Natural killer cell (primary cell): ENCODE measurements around the gene GNB5. TPM values are rescaled to one million over a fixed set of nuclear protein-coding genes. Genes with fewer than 3 reads are reported as not detected.

Source experiments
- ATAC-seq, 3 donors: fragments of 150-1000 bp in 2 of 3; fragments of 200-7000 bp in 1 of 3; cut with Tn5 transposase; 1 replicate in 1 of 3; 2 replicates in 2 of 3; pipeline ENCODE4 v1.10.0; 2021; ENCODE audit warnings: mild to moderate bottlenecking in 2 of 3, moderate library complexity in 2 of 3
- DNase-seq, 2 donors: peaks; one replicate each; pipeline versions ENCODE4 v3.0.0 to v3.0.0-alpha.2; 2013 to 2021; ENCODE audit warnings: mixed read lengths in 1 of 2
- H3K27ac ChIP-seq: one replicate; pipeline ENCODE4 v1.5.1; 2013; ENCODE audit warnings: mild to moderate bottlenecking, low read length
- H3K27me3 ChIP-seq: one replicate; pipeline ENCODE4 v1.6.1; 2013; ENCODE audit warnings: low read length; ENCODE audit not compliant: control insufficient read depth, insufficient read depth
- H3K36me3 ChIP-seq: one replicate; pipeline ENCODE4 v1.6.1; 2013; ENCODE audit warnings: low read length; ENCODE audit not compliant: control insufficient read depth, insufficient read depth
- H3K4me1 ChIP-seq: one replicate; pipeline ENCODE4 v1.6.1; 2013; ENCODE audit warnings: low read length; ENCODE audit not compliant: control insufficient read depth, insufficient read depth
- H3K4me3 ChIP-seq: one replicate; pipeline ENCODE4 v1.5.1; 2013; ENCODE audit warnings: low read length
- H3K9me3 ChIP-seq: one replicate; pipeline ENCODE4 v1.6.1; 2013; ENCODE audit warnings: low read length; ENCODE audit not compliant: control insufficient read depth, insufficient read depth
- H3K27ac Mint-ChIP-seq, 2 donors: one replicate each; pipeline ENCODE4 v1.8.0; 2022; ENCODE audit warnings: mild to moderate bottlenecking in 2 of 2, mixed read lengths in 2 of 2, moderate library complexity in 1 of 2
- H3K27me3 Mint-ChIP-seq, 2 donors: one replicate each; pipeline ENCODE4 v1.8.0; 2022; ENCODE audit warnings: low read depth in 2 of 2, mixed read lengths in 2 of 2
- H3K36me3 Mint-ChIP-seq: one replicate; pipeline ENCODE4 v1.8.0; 2022; ENCODE audit warnings: mixed read lengths
- H3K4me1 Mint-ChIP-seq, 2 donors: one replicate each; pipeline ENCODE4 v1.8.0; 2022; ENCODE audit warnings: mixed read lengths in 2 of 2
- H3K4me3 Mint-ChIP-seq: one replicate; pipeline ENCODE4 v1.8.0; 2022; ENCODE audit warnings: mild to moderate bottlenecking, moderate library complexity, mixed read lengths
- H3K9me3 Mint-ChIP-seq, 2 donors: one replicate each; pipeline ENCODE4 v1.8.0; 2022; ENCODE audit warnings: mixed read lengths in 2 of 2
- CTCF ChIP-seq: fragments of 200-600 bp; IDR thresholded peaks from one replicate; pipeline ENCODE4 v1.8.0; 2022; ENCODE audit warnings: antibody characterized with exemption
- WGBS: methylation state at CpG from one replicate; pipeline ENCODE4 v1.1.7; 2013; ENCODE audit warnings: missing lambda C conversion rate; ENCODE audit not compliant: insufficient coverage; 5-methylcytosine and 5-hydroxymethylcytosine counted together
- intact Hi-C: fragments of 100-400 bp; cut with micrococcal nuclease; formaldehyde crosslinking; loops from one replicate; pipeline ENCODE4 v1.14.2; 2022
- total RNA-seq, 4 donors: library from RNA; stranded (reverse); fragments of 120-200 nt in 1 of 4; gene quantifications; one replicate each; pipeline versions ENCODE4 v1.2.3 to v1.2.4, GENCODE V29; 2013 to 2022

GNB5 gene
- total RNA-seq, 3 donors from 2014 or later (not counting 1 experiment from before 2014, with no cell fraction given) = 22.5 to 31.3 (median 23.0) TPM

GRCh38 chr15:52095597-52096262 is 95.5 kb downstream of the GNB5 start:
- no peaks in the 10 kb centered on the region for H3K27me3 ChIP-seq
- Mint-ChIP-seq H3K36me3 (no peaks in the 10 kb centered on the region), H3K4me1 (no peaks in the 10 kb centered on the region), H3K9me3 (no peaks in the 10 kb centered on the region), H3K27me3 (peaks cover 11 to 14% of the 10 kb centered on the region in 2 donors), H3K4me3 (no peak overlapping the region), H3K27ac (no peak overlapping the region)
- no peak overlapping the region for H3K4me3 ChIP-seq
- no peak for TF ChIP-seq CTCF
- ATAC-seq (no peak), DNase-seq (no peak)
- H3K9me3 ChIP-seq = no peaks in the 10 kb centered on the region
- H3K4me1 ChIP-seq = no peaks in the 10 kb centered on the region
- 86% methylated on average over 3 of the region's 4 CpGs for WGBS
- no peak overlapping the region for H3K27ac ChIP-seq
- intact Hi-C loops = no loop called here
- no peaks in the 10 kb centered on the region for H3K36me3 ChIP-seq

- WGBS = 93% methylated on average over 12 of the region's 12 CpGs
- no peaks in the 10 kb centered on the region for H3K4me1 ChIP-seq
- H3K36me3 ChIP-seq = no peaks in the 10 kb centered on the region
- ATAC-seq = no peak
- peaks cover 7% of the 10 kb centered on the region for H3K36me3 Mint-ChIP-seq
- H3K4me3 Mint-ChIP-seq = no peak overlapping the region
- intact Hi-C loops = no loop called here
- peaks cover 14% of the 10 kb centered on the region in 2 donors for H3K27me3 Mint-ChIP-seq
- no peak overlapping the region for H3K4me3 ChIP-seq
- H3K27ac Mint-ChIP-seq = no peak overlapping the region
- H3K9me3 Mint-ChIP-seq = peaks cover 2 to 3% of the 10 kb centered on the region in 2 donors
- no peaks in the 10 kb centered on the region for H3K27me3 ChIP-seq
- no peaks in the 10 kb centered on the region for H3K4me1 Mint-ChIP-seq
- H3K9me3 ChIP-seq = no peaks in the 10 kb centered on the region
- TF ChIP-seq CTCF = no peak
- DNase-seq = no peak
- no peak overlapping the region for H3K27ac ChIP-seq
These were observed 96.2 kb downstream of the GNB5 start for GRCh38 chr15:52094811-52095584.

GRCh38 chr15:52093539-52094510 is 97.4 kb downstream of the GNB5 start:
- Mint-ChIP-seq H3K27ac (no peak overlapping the region), H3K4me1 (no peaks in the 10 kb centered on the region), H3K27me3 (peaks cover 19 to 21% of the 10 kb centered on the region in 2 donors), H3K9me3 (peaks cover 2 to 5% of the 10 kb centered on the region in 2 donors), H3K36me3 (peaks cover 15% of the 10 kb centered on the region), H3K4me3 (no peak overlapping the region)
- H3K36me3 ChIP-seq = no peaks in the 10 kb centered on the region
- DNase-seq = no peak
- no peak overlapping the region for H3K4me3 ChIP-seq
- H3K4me1 ChIP-seq = no peaks in the 10 kb centered on the region
- no peaks in the 10 kb centered on the region for H3K27me3 ChIP-seq
- no peak for ATAC-seq
- intact Hi-C loops = no loop called here
- WGBS = 73% methylated on average over 12 of the region's 12 CpGs
- H3K9me3 ChIP-seq = no peaks in the 10 kb centered on the region
- no peak for TF ChIP-seq CTCF
- no peak overlapping the region for H3K27ac ChIP-seq
